Astrocyte of the cerebellum (primary cell): ENCODE measurements around the gene NADK2.
"Not testable (repeated sequence)": the region's sequence is repeated elsewhere in the genome, so short reads cannot be mapped to it uniquely, and the experiment has no call there.

ENCODE experiments used
- DNase-seq: peaks from one replicate; pipeline ENCODE4 v3.0.0-alpha.2; 2011; ENCODE audit warnings: low read depth
- H3K4me3 ChIP-seq: 2 replicates; pipeline ENCODE4 v1.5.1; 2011; ENCODE audit warnings: mild to moderate bottlenecking, low read depth, low read length, moderate library complexity
- in situ Hi-C: cut with HindIII; loops from 2 replicates; pipeline ENCODE4 v1.10.0; 2017; ENCODE audit warnings: low sequenced_read_pairs
- TF ChIP-seq, protein P1 (sequence below): IDR thresholded peaks from 2 replicates; pipeline ENCODE4 v1.5.1; 2012; ENCODE audit warnings: low read length, low read depth, moderate library complexity, mild to moderate bottlenecking; ENCODE audit errors: missing control alignments

Gene NADK2

DNA sequence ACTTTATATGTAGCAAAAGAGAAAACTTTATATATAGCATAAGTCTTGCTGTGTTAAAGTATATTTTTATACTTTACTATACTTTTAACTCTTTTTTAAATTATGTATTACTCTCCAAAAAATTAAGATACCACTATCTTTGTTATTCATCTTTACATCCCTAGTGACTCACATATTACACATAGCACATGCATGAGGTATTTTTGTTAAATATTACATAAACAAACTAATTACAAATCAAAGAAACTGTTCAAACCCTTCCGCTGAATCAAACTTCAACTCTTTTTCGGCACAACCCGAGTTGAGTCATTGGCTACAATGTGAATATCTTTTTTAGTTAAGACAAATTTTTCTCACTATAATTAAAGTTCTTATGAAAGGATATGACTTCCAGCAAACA, 32.1 kb downstream of the NADK2 start:
- no peak overlapping the region for H3K4me3 ChIP-seq
- TF ChIP-seq, protein P1, sequence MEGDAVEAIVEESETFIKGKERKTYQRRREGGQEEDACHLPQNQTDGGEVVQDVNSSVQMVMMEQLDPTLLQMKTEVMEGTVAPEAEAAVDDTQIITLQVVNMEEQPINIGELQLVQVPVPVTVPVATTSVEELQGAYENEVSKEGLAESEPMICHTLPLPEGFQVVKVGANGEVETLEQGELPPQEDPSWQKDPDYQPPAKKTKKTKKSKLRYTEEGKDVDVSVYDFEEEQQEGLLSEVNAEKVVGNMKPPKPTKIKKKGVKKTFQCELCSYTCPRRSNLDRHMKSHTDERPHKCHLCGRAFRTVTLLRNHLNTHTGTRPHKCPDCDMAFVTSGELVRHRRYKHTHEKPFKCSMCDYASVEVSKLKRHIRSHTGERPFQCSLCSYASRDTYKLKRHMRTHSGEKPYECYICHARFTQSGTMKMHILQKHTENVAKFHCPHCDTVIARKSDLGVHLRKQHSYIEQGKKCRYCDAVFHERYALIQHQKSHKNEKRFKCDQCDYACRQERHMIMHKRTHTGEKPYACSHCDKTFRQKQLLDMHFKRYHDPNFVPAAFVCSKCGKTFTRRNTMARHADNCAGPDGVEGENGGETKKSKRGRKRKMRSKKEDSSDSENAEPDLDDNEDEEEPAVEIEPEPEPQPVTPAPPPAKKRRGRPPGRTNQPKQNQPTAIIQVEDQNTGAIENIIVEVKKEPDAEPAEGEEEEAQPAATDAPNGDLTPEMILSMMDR = no peak
- no peak for DNase-seq
- in situ Hi-C loops = no loop called here

DNA sequence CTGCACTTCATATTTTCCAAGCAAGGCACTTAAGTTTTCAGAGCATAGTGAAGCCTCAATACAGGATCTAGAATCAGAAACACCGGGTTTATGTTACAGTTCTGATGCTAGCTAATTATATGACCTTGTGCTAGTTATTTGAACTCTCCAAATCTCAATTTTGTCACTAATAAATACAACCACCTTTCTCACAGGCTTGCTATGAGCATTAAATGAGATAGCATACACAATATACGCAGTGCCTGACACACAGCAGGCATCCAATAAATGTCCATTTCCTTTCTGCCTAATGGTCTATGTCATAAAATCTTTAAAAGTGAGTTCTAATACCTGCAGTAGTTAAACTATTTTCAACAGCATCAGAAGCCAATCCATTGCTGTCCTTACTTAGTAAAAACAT, 32.9 kb downstream of the NADK2 start:
- TF ChIP-seq, protein P1 = no peak
- in situ Hi-C loops = no loop called here
- DNase-seq = no peak

GRCh38 chr5:36206913-36207312, 34.8 kb downstream of the NADK2 start:
- DNase-seq = no peak
- TF ChIP-seq, protein P1 = no peak
- no peak overlapping the region for H3K4me3 ChIP-seq
- in situ Hi-C loops = no loop called here

More for the DNA sequence above, 32.9 kb downstream of the NADK2 start:
- H3K4me3 ChIP-seq = no peak overlapping the region

DNA sequence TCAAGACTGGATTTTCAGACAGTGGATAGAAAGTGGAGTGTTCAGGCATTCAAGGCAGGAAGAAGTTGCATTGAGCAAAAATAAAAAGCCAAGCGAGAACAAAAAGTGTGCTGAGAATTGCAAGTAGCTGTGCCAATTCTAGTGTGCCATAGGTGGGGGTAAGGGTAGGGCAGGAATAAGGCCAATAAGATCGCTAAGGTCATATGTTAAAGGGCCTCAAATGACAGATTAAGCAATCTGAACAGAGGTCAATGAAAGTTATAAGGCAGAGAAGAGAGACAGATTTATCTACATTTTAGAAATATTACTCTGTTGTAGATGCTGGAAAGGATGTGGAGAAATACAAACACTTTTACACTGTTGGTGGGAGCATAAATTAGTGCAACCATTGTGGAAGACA, 36.4 kb downstream of the NADK2 start:
- no peak for DNase-seq
- TF ChIP-seq, protein P1 = no peak
- in situ Hi-C loops = no loop called here
- H3K4me3 ChIP-seq = no peak overlapping the region

DNA sequence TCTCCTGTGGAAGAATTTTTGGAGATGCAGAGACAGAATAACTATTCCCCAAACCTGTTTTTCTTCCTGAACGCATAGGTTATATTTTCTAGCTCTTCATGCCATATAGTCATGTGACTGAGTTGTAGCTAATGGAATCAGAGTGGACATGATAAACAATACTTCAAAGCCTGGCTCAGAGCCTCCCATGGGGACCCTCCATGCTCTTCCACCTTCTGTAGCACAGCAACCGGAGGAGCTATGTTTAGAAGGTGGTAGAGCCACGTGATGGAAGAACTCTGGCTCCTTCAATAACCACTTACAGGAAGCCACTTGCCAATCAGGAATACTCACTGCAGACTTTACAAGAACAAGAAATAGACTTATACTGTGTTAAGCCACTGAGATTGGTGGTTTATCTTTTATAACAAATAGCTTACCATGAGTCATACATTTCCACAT, 39.2 kb downstream of the NADK2 start:
- DNase-seq = no peak
- in situ Hi-C loops = no loop called here
- TF ChIP-seq, protein P1 = no peak
- H3K4me3 ChIP-seq = no peak overlapping the region

GRCh38 chr5:36200513-36200912, 41.2 kb downstream of the NADK2 start:
- no peak overlapping the region for H3K4me3 ChIP-seq
- TF ChIP-seq, protein P1 = no peak
- DNase-seq = no peak
- in situ Hi-C loops = no loop called here

- in situ Hi-C loops = no loop called here
- no peak for DNase-seq
- TF ChIP-seq, protein P1 = no peak
- H3K4me3 ChIP-seq = no peak overlapping the region
These were observed 42.1 kb downstream of the NADK2 start for GRCh38 chr5:36199620-36200019.

GRCh38 chr5:36198783-36199182, 42.9 kb downstream of the NADK2 start:
- in situ Hi-C loops, H3K4me3 ChIP-seq, DNase-seq: not testable (repeated sequence)
